Measurements from ENCODE around the gene EP400. TPM values are rescaled to one million over a fixed set of nuclear protein-coding genes. Genes with fewer than 3 reads are reported as not detected.

The EP400 gene
- total and polyA plus RNA-seq, 2 of the 8 experiments (the other 6 are each of a cell fraction or from before 2014, with no cell fraction given) = 13.1 to 69.7 TPM

GRCh38 chr12:131982041-131982440 lies 32.3 kb downstream of the EP400 start (continued):
- TF ChIP-seq GTF2F1 (IDR thresholded peaks at IDR 0.05; ENCODE audit: borderline replicate concordance, low read depth, low read length) (no peak), JUN (IDR thresholded peaks at IDR 0.05; ENCODE audit: low read depth, low read length) (no peak), BRCA1 (IDR thresholded peaks at IDR 0.05; ENCODE audit: low read depth, low read length) (no peak), RXRA (IDR thresholded peaks at IDR 0.05; ENCODE audit: insufficient read depth, low read depth, low read length) (no peak), SP2 (IDR thresholded peaks at IDR 0.05; ENCODE audit: low read length) (no peak), RBBP5 (IDR thresholded peaks at IDR 0.05; ENCODE audit: borderline replicate concordance, low read depth, low read length) (no peak), USF2 (IDR thresholded peaks at IDR 0.05; ENCODE audit: low read length) (no peak), ATF3 (IDR thresholded peaks at IDR 0.05; ENCODE audit: insufficient read depth, low read depth, low read length) (no peak), KDM5A (IDR thresholded peaks at IDR 0.05; ENCODE audit: low read length) (no peak)

Measured in H1 (cell line).